Stimulated activated CD8-positive, alpha-beta memory T cell treated with anti-CD3 and anti-CD28 coated beads, Interleukin-4, amount 100 ng/mL, for 24 hours (primary cell): ENCODE measurements around the gene TAS2R14.

Experiments
- DNase-seq: peaks from one replicate; pipeline ENCODE4 v3.0.0-alpha.2; 2020; ENCODE audit warnings: low read depth

The TAS2R14 gene

DNA sequence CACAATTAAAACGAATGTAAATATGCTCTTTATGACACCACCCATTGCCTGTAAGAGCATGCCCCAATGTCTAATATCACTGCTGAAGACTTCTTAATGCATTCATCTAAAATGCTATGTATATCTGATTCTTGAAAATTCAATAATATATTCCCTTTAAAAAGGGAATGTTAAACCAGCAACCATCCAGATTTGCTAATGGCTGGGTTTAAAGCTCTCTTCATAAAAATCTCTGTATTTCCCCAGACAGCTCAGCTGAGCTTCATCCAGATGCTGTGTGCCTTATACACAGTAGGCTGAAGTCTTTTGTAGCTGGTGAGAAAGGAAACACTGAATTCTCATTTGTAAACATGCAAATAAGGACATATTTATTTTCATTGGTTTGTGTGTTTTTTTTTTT lies at the start of gene TAS2R14:
TSS of gene TAS2R14 (minus strand) at position 101 of the 400 bp plus-strand sequence. CDS start at position 45, 56 bp downstream.
- DNase-seq, result no peak

DNA sequence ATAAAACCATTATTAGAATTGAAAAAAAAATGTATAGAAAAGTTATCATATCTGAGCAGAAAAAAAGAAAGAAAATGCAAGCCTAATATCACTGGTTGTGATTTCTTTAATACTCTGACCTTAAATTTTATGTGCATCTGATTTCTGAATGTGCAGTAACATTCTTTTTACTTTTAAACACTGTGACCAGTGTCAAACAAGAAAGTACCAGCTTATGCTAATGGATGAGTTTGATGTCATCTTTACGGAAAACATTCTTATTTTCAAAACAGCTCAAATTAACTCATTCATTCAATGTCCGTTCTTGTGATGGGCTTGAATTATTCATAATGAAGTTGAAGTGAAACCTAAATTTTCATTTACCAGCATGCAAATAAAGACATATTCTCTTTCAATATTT lies 47.7 kb upstream of the TAS2R14 start, which contains the start of gene TAS2R50:
TSS of gene TAS2R50 (minus strand) at position 101 of the 400 bp plus-strand sequence. CDS start at position 49, 52 bp downstream.
- no peak for DNase-seq

GRCh38 chr12:10982244-10982643 lies 43.2 kb upstream of the TAS2R14 start:
- DNase-seq, result no peak

- no peak for DNase-seq
Observed at GRCh38 chr12:10974965-10975364, 35.9 kb upstream of the TAS2R14 start.

GRCh38 chr12:10968765-10969456 lies 29.8 kb upstream of the TAS2R14 start:
- DNase-seq, result no peak

DNA sequence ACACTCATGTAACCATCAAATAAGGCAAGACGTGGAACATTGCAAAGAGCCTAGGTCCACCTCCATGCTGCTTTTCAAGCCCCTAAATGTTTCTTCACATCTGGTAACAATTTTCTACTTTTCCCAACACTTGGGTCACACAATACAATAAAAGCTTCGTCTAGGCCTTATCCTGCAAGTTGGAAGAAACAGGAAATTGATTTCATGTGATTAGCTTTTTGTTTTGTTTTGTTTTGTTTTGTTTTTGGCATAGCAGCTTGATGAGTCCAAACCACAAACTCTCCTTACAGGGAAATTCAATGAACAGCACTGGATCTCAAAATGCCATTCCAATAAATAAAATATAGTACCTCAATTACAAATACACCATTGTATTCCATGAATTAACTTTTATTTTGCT lies 28.3 kb upstream of the TAS2R14 start:
- DNase-seq, result no peak

GRCh38 chr12:10966314-10966713 lies 27.3 kb upstream of the TAS2R14 start:
- DNase-seq, result no peak

- DNase-seq, result no peak
Observed at GRCh38 chr12:10965476-10965875, 26.4 kb upstream of the TAS2R14 start.

GRCh38 chr12:10960211-10960610 lies 21.1 kb upstream of the TAS2R14 start:
- DNase-seq, result no peak

GRCh38 chr12:10959804-10960203 lies 20.7 kb upstream of the TAS2R14 start:
- no peak for DNase-seq

DNA sequence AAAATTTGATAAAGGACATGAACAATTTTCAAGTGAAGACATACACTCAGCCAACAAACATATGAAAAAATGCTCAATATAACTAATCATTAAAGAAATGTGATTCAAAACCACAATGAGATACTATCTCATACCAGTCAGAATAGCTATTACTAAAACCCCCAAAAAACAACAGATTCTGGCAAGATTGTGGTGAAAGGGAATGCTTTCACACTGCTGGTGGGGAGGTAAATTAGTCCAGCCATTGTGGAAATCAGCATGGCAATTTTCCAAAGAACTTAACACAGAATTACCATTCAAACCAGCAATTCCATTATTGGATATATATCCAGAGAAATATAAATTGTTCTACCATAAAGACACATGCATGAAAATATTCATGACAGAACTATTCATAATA lies 18.7 kb upstream of the TAS2R14 start:
- no peak for DNase-seq

GRCh38 chr12:10956085-10956484 lies 17.0 kb upstream of the TAS2R14 start:
- no peak for DNase-seq

- DNase-seq, result no peak
Observed at GRCh38 chr12:10952645-10953044, 13.6 kb upstream of the TAS2R14 start.

DNA sequence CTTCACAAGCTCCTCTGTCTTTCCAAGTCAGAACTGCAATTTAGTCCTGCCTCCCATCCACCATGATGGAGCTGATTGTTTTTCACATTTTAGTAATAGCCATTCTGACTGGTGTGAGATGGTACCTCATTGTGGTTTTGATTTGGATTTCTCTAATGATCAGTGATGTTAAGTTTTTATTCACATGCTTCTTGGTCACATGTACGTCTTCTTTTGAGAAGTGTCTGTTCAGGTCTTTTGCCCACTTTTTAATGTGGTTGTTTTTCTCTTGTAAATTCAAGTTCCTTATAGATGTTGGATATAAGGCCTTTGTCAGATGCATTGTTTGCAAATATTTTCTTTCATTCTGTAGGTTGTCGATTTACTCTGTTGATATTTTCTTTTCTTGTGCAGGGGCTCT lies 4.1 kb upstream of the TAS2R14 start:
- no peak for DNase-seq

DNA sequence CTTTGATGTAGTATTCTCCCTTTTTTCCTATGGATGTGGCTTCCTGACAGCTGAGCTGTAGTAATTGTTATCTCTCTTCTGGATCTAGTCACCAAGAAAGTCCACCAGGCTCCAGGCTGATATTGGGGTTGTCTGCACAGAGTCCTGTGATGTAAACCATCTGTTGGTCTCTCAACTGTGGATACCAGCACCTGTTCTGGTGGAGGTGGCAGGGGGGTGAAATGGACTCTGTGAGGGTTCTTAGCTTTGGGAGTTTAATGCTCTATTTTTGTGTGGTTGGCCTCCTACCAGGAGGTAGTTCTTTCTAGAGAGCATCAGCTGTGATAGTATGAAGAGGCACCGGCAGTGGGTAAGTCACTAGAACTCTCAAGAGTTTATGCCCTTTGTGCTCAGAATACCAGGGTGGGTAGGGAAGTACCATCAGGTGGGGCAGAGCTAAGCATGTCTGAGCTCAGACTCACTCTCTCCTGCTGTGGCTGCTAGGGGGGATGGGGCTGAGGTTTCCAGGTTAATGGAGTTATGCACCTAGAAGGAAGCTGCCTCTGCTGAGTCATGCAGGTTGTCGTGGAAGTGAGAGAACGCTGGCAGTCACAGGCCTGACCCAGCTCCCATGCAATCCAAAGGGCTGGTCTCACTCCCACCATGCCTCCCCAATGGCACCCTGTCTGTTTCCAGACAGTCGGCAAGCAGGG lies 3.0 kb upstream of the TAS2R14 start:
- DNase-seq, result no peak

DNA sequence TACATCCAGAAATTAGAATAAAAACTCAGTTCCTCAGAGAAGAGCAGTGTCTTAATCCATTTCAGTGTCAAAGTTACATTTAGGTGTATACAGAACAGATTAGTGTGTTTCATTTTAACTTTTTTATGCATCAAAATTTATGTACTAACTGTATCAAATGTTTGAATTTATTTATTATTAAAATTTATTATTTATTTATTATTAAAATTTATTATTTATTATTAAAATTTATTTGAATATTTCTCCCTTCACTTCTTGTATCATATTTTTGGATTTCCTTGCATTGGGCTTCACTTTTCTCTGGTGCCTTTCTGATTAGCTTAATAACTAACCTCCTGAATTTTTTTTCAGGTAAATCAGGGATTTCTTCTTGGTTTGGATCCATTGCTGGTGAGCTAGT lies 2.3 kb upstream of the TAS2R14 start:
- no peak for DNase-seq

DNA sequence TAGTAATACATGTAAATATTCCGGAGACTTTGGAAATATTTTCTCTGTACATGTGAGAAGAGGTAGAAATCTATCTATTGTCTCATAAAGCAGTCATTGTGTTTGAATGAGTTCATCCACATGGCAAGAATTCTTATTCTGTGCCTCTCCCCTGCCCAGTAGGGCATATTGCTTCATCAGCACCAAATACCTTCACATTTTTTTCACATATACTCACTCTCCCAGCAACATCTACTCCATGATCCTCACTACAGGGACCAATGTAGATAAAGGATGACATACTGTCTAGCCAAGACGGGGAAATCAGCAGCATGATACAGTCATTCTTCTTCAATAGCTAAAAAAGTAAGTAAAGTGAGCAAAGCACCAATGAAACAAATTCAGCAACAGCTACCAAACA lies 1.3 kb upstream of the TAS2R14 start:
- no peak for DNase-seq

DNA sequence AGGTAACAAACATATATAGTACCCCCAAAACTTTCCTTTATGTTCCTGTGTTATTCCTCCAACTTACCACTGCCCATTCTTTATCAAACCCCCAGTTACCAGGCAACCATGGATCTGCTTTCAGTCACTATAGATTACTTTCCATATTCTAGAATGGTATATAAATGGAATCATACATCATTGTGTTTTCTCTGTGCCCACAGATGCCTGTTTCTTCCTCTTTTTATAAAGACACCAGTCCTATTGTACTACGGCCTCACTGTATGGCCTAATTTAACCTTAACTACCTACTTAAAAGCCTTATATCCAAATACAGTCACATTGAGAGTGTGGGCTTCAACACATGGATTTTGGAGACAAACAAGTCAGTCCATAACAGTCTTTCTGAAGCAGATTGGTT lies 2.6 kb downstream of the TAS2R14 start:
- DNase-seq, result no peak

DNA sequence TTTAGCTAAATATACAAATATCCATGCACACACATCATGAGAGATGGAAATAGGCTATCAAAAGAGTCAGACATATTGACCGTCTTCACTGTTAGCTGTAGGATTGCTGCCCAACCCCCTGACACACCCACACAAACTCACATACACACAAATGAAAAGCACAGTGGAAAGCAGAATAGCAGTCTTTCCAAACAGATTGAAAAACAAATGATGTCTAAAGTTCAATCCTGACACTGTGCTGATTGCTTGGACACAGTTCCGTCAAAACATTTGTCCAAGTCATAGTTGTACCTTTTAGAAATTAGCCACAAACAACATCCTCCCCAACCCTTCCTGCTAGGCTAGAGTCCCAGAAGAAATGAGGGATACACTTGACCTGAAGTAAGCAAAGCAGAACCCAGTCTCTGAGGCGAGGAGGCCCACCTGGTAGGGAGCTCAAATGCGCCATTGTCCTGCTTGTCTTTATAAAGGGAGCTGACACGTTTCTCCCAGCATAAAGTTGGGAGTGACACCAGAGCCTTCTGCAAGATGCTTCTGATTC lies 10.2 kb downstream of the TAS2R14 start, which contains the start of gene PRH2:
TSS of gene PRH2 (plus strand) at position 491 of the 541 bp plus-strand sequence. CDS start at position 529, 38 bp downstream.
- no peak for DNase-seq

GRCh38 chr12:10926269-10926668 lies 12.8 kb downstream of the TAS2R14 start:
- no peak for DNase-seq

DNA sequence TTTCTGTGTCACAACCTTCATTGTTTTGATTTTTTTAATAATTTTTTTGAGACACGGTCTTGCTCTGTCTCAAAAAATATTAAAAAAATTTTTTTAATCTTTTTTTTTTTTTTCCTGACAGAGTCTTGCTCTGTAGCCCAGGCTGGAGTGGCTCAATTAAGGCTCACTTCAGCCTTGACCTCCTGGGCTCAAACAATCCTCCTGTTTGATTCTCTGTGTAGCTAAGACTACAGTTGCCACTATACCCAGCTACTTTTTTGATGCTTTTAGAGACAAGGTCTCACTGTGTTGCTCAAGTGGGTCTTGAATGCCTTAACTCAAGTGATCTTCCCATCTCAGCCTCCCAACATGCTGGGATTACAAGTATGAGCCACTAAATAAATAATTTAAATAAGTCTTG lies 19.3 kb downstream of the TAS2R14 start:
- no peak for DNase-seq

DNA sequence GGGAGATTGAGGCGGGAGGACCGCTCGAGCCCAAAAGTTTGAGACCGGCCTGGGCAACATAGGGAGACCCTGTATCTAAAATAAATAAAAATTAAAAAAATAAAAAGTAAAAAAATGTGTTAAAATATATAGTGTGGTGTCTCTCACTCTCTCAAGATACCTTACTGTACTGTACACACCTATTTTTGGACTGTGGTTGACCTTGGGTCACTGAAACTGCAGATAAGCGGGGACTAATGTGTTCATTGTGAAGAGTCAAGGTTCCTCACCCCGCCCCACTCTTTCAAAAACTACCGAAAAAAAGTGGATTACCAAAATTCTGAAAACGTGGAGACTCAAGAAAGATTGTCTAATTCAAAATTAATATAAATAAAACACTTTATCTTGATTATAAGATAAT lies 28.7 kb downstream of the TAS2R14 start:
- no peak for DNase-seq

DNA sequence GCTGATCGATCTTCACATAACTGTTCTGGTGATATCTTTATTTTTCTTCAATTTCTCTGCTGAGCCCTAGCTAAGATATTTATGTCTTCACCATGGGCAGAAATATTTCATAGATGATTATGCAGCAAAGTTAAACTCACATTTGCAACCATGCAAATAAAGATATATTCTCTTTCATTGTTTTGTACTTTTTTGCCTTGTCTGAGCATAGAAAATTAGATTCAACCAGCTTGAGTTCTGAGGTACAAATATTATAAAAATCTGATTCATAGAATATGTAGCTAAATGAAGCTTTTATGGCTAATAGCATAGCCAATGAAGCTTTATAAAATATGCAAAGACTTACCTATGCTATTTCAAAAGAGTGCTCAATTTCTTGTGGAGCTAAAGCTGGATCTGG lies 29.6 kb downstream of the TAS2R14 start, which contains the start of gene TAS2R13:
TSS of gene TAS2R13 (minus strand) at position 101 of the 400 bp plus-strand sequence. CDS start 264 bp downstream, outside the sequence.
- DNase-seq, result no peak
